A204.1 (cell line): ENCODE data around the gene KLHL13.
"Not testable (repeated sequence)": the region's sequence is repeated elsewhere in the genome, so short reads cannot be mapped to it uniquely, and the experiment has no call there.

Source experiments
- FAIRE-seq: peaks from 2 replicates; lab custom pipeline; 2012; peaks lifted over from hg19 to GRCh38; lab: Jason Lieb, UNC

KLHL13 gene

DNA sequence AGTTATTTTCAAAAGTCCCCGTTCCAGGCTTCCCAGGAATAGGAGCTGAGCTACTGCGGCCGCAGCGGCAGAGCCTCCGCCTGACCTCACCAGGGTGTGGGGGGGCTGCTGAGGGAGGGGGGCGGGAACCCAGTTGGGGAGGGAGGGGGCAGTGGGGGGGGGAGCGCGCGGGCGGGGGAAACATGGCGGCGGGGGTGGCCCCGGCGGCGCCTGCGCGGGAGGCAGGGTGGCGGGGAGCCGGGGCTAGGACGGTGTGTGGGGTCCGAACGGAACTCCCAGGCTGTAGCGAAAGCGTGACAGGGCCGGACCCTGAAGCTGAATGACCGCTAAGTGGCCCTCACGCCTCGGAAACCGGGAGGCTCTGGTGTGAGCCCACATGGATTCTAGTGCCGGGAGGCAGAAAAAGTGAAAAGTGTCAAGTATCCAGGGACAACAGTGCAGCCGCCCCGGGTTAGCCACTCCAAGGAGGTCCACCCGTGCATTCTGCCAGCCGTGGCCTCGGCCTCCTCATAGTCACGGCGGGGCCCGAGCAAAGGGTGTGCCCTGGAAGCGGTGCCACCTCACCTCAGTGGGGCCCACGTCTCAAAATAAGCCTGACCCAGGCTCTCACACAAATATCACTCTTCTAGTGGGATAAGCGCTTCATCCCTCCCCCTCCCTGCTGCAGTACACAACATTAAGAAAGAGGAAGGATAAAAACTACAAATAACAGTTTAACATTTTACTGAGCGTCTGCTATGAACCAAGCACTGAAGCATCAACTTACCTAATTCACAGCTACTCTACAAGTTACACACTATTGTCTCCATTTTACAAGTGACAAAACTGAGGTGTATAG, at the start of gene KLHL13:
Gene KLHL13, minus strand, starts transcription at position 98 of the 838 bp plus-strand sequence. CDS start 88,337 bp downstream, outside the sequence.
- no peak for FAIRE-seq

GRCh38 chrX:118164138-118164537, 47.5 kb upstream of the KLHL13 start:
- no peak for FAIRE-seq

DNA sequence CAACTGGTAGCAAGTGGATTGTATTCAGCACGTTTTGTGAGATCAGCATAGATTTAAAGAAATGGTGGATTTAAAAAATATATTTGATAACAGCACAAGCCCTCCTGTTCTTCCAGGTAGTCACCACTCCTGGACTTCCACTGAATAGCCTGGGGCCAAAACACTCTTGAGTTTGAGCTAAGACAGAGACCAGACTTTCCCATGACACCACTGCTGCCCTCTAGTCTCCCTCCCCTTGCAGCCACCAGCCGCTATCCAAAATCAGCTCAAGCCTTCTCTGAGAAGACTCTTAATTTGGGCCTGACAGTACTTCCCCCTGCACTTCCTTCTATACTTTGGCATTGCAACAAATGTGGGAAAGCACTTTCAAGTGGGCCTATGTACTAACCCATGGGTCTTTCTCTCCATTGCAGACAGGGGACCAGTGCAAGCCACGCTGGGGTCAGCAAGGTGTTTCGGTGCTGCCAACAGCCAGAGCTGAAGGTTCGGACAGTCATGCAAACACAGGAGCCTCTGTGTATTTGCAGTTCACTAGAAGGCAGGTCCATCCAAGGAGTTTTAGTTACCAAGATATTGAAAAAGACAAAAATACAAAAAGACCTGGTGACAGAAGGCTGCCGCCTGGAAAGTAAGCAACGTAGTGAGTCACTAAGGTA, 40.5 kb upstream of the KLHL13 start:
- no peak for FAIRE-seq

- FAIRE-seq, result no peak
Measured at GRCh38 chrX:118156254-118156952, 39.8 kb upstream of the KLHL13 start.

GRCh38 chrX:118153270-118153669, 36.7 kb upstream of the KLHL13 start:
- no peak for FAIRE-seq

DNA sequence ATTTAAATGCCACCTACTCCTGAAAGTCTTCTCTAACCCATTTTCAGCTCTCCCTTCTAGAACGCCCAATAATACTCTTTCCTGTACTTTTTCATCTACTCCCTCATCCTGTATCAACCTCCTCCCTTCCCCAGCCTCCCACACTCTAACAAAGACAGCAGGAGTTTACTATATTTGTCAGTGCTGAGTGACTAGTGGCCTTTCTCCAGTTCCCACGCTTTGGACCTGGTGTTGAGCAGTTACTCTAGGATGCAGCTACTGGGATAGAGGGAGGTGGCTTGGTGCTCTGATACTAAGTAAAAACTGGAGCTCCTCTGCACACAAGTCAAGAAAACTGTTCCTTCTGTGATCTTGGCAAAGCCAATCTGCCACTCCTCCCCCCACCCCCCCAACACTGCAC, 36.1 kb upstream of the KLHL13 start:
- no peak for FAIRE-seq

- no peak for FAIRE-seq
Measured at GRCh38 chrX:118148737-118149136, 32.1 kb upstream of the KLHL13 start.

GRCh38 chrX:118147771-118148170, 31.2 kb upstream of the KLHL13 start:
- FAIRE-seq, result not testable (repeated sequence)

DNA sequence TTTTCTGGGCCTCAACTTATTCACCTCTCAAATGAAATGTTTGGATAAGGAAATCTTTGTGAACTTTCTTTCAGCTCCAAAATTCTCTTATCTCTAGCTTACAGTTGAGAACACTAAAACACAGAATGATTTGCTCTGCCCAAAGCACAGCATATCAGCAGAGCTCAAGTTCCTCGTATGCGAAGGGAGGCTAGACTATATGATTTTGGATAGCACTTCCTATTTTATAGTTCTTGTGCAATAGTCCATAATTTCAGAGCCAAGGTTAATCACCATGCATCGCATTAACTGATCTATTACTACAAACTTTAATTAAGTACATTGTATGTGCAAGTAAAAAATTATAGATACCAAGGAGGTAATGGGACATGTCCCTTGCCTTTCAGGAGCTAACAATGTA, 27.0 kb upstream of the KLHL13 start:
- FAIRE-seq, result no peak

- FAIRE-seq, result no peak
Measured at GRCh38 chrX:118131336-118131735, 14.7 kb upstream of the KLHL13 start.

GRCh38 chrX:118129681-118130080, 13.1 kb upstream of the KLHL13 start:
- FAIRE-seq, result no peak

GRCh38 chrX:118128724-118129123, 12.1 kb upstream of the KLHL13 start:
- no peak for FAIRE-seq

DNA sequence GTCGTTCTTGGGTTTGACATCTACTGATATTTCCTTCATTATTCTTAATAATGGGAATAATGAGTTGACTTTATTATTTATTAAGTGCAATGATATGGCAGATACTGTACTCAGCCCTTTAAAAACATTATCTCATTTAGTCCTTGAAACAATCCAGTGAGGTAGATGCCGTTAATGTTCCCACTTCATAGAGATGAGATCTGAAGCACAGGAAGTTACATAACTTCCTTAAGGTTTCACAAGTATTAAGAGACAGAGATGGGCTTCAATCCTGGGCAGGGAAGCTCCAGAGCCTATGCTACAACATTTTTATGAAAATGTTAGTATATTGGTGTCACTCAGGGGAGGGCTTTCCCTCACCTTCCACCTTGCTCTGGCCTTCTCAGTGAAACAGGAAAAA, 9.7 kb upstream of the KLHL13 start:
- no peak for FAIRE-seq

GRCh38 chrX:118124243-118124642, 7.6 kb upstream of the KLHL13 start:
- not testable (repeated sequence) for FAIRE-seq

DNA sequence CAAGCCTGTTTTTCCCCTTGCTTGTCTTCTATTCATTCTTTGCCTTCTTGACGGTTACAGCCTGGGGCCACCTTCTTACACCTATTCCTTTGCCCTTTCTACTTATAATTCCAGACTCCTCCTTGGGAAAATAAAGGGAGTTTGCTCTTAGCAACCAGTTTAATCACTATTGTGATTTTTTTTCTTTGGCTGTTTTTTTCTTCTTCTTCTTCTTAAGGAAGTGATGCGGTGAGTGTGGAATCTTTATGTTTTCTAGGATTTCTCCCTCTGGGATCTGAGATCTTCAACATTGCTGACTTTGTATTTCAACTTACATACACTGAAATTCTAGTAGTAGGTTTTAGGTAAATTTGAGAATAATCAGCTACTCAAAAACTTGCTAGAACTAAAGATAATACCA, 1.1 kb upstream of the KLHL13 start:
- FAIRE-seq, result no peak

GRCh38 chrX:118115953-118116712, 477 bp downstream of the KLHL13 start:
- no peak for FAIRE-seq

DNA sequence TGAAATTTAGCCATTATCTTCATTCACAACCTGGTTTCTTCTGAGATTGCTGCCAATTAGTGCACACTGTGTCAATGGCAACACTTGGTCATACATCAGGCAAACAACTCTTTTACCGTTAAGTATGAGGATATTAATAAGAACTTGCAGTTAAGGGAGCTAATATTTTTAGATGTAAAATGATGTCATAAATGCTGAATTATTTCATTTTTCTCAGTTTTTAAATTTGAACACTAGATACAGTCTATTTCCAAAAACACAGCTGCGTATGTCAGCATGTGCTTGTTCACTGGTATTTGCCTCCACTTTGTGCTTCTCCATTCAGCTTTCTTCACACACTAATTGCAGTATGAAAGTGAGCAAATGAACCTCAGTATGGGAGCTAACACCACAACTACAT, 1.6 kb downstream of the KLHL13 start:
- no peak for FAIRE-seq

- no peak for FAIRE-seq
Measured at GRCh38 chrX:118109065-118109464, 7.5 kb downstream of the KLHL13 start.

GRCh38 chrX:118108304-118108703, 8.3 kb downstream of the KLHL13 start:
- FAIRE-seq, result no peak

GRCh38 chrX:118100091-118100490, 16.5 kb downstream of the KLHL13 start:
- FAIRE-seq, result no peak

GRCh38 chrX:118088084-118088483, 28.5 kb downstream of the KLHL13 start:
- FAIRE-seq, result no peak

DNA sequence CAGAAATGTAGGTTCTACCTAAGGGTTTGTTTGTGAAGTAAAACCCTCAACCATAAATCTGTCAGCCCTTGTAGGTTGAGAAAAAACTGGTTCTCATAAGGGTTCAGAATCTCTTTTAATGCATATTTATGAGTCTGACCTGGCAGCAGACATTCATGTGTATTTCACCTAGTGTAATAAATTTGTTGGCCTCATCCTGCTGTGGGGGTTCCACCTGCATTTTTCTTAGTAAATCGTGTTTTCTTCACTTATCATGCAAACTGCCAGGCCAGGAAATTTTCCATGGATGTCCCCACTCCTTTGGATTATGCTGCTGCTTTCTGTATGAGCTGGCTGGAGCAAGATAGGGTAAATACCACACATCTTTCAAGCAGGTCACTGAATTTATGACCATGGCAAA, 42.4 kb downstream of the KLHL13 start:
- no peak for FAIRE-seq
